ENCODE data around the gene LUZP2.

The LUZP2 gene

GRCh38 chr11:24567380-24567779, 70.5 kb downstream of the LUZP2 start:
- TF ChIP-seq CTCF (IDR thresholded peaks at IDR 0.05; ENCODE audit: low read depth, low read length) = no peak
- Histone ChIP-seq H3K27ac (no peak overlapping the region), H3K9me3 (ENCODE audit: severe bottlenecking) (no peaks in the 10 kb centered on the region), H3K36me3 (no peaks in the 10 kb centered on the region), H3K27me3 (ENCODE audit: insufficient read depth, low read depth, severe bottlenecking) (no peaks in the 10 kb centered on the region), H3K4me3 (ENCODE audit: low read depth, low read length) (no peak overlapping the region)
- DNase-seq = no peak

- Histone ChIP-seq H3K27me3 (ENCODE audit: insufficient read depth, low read depth, severe bottlenecking) (no peaks in the 10 kb centered on the region), H3K36me3 (no peaks in the 10 kb centered on the region), H3K4me3 (ENCODE audit: low read depth, low read length) (no peak overlapping the region), H3K9me3 (ENCODE audit: severe bottlenecking) (no peaks in the 10 kb centered on the region), H3K27ac (no peak overlapping the region)
- TF ChIP-seq CTCF (IDR thresholded peaks at IDR 0.05; ENCODE audit: low read depth, low read length) = no peak
- no peak for DNase-seq
Measured at GRCh38 chr11:24572376-24572775, 75.5 kb downstream of the LUZP2 start.

GRCh38 chr11:24574461-24574860, 77.6 kb downstream of the LUZP2 start:
- no peak for TF ChIP-seq CTCF (IDR thresholded peaks at IDR 0.05; ENCODE audit: low read depth, low read length)
- Histone ChIP-seq H3K27me3 (ENCODE audit: insufficient read depth, low read depth, severe bottlenecking) (no peaks in the 10 kb centered on the region), H3K27ac (no peak overlapping the region), H3K4me3 (ENCODE audit: low read depth, low read length) (no peak overlapping the region), H3K36me3 (no peaks in the 10 kb centered on the region), H3K9me3 (ENCODE audit: severe bottlenecking) (no peaks in the 10 kb centered on the region)
- no peak for DNase-seq

- Histone ChIP-seq H3K4me3 (ENCODE audit: low read depth, low read length) (no peak overlapping the region), H3K27ac (no peak overlapping the region), H3K36me3 (no peaks in the 10 kb centered on the region), H3K9me3 (ENCODE audit: severe bottlenecking) (no peaks in the 10 kb centered on the region), H3K27me3 (ENCODE audit: insufficient read depth, low read depth, severe bottlenecking) (no peaks in the 10 kb centered on the region)
- TF ChIP-seq CTCF (IDR thresholded peaks at IDR 0.05; ENCODE audit: low read depth, low read length) = no peak
- no peak for DNase-seq
Measured at GRCh38 chr11:24575392-24575791, 78.5 kb downstream of the LUZP2 start.

- Histone ChIP-seq H3K27ac (no peak overlapping the region), H3K9me3 (ENCODE audit: severe bottlenecking) (no peaks in the 10 kb centered on the region), H3K36me3 (no peaks in the 10 kb centered on the region), H3K27me3 (ENCODE audit: insufficient read depth, low read depth, severe bottlenecking) (no peaks in the 10 kb centered on the region), H3K4me3 (ENCODE audit: low read depth, low read length) (no peak overlapping the region)
- no peak for TF ChIP-seq CTCF (IDR thresholded peaks at IDR 0.05; ENCODE audit: low read depth, low read length)
- DNase-seq = no peak
Measured at GRCh38 chr11:24585192-24585591, 88.3 kb downstream of the LUZP2 start.

GRCh38 chr11:24587635-24588034, 90.8 kb downstream of the LUZP2 start:
- Histone ChIP-seq H3K27me3 (ENCODE audit: insufficient read depth, low read depth, severe bottlenecking) (no peaks in the 10 kb centered on the region), H3K9me3 (ENCODE audit: severe bottlenecking) (no peaks in the 10 kb centered on the region), H3K36me3 (no peaks in the 10 kb centered on the region), H3K27ac (no peak overlapping the region), H3K4me3 (ENCODE audit: low read depth, low read length) (no peak overlapping the region)
- TF ChIP-seq CTCF (IDR thresholded peaks at IDR 0.05; ENCODE audit: low read depth, low read length) = no peak
- no peak for DNase-seq
